Measurements from ENCODE around the gene ADAMTS2.

Gene ADAMTS2

GRCh38 chr5:179361037-179361603, 15.9 kb upstream of the ADAMTS2 start:
- no peak overlapping the region for H3K4me3 ChIP-seq (ENCODE audit: low read depth, low read length)
- TF ChIP-seq, protein P1, sequence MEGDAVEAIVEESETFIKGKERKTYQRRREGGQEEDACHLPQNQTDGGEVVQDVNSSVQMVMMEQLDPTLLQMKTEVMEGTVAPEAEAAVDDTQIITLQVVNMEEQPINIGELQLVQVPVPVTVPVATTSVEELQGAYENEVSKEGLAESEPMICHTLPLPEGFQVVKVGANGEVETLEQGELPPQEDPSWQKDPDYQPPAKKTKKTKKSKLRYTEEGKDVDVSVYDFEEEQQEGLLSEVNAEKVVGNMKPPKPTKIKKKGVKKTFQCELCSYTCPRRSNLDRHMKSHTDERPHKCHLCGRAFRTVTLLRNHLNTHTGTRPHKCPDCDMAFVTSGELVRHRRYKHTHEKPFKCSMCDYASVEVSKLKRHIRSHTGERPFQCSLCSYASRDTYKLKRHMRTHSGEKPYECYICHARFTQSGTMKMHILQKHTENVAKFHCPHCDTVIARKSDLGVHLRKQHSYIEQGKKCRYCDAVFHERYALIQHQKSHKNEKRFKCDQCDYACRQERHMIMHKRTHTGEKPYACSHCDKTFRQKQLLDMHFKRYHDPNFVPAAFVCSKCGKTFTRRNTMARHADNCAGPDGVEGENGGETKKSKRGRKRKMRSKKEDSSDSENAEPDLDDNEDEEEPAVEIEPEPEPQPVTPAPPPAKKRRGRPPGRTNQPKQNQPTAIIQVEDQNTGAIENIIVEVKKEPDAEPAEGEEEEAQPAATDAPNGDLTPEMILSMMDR (IDR thresholded peaks at IDR 0.05; ENCODE audit: low read depth, low read length), result no peak

DNA sequence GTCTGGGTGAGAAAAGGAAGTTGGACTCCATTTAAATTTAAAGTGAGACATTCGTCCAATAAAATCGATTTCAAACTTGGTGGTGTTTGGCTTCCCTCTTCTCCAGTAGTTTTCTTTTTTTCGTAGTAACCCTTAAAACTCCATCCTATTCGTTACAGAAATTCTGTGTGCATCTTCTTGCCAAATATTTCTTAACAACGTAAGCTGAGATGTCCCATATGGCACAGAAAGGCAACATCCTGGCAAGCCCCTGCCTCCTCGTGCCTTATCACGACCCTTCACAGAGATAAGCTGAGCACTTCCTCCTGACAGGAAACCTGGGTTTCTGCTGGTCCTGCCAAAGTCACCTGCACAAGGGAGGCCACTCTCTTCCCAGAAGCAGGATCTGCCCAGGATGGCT, 11.8 kb upstream of the ADAMTS2 start:
- TF ChIP-seq, protein P1 (IDR thresholded peaks at IDR 0.05; ENCODE audit: low read depth, low read length), result no peak
- no peak overlapping the region for H3K4me3 ChIP-seq (ENCODE audit: low read depth, low read length)

DNA sequence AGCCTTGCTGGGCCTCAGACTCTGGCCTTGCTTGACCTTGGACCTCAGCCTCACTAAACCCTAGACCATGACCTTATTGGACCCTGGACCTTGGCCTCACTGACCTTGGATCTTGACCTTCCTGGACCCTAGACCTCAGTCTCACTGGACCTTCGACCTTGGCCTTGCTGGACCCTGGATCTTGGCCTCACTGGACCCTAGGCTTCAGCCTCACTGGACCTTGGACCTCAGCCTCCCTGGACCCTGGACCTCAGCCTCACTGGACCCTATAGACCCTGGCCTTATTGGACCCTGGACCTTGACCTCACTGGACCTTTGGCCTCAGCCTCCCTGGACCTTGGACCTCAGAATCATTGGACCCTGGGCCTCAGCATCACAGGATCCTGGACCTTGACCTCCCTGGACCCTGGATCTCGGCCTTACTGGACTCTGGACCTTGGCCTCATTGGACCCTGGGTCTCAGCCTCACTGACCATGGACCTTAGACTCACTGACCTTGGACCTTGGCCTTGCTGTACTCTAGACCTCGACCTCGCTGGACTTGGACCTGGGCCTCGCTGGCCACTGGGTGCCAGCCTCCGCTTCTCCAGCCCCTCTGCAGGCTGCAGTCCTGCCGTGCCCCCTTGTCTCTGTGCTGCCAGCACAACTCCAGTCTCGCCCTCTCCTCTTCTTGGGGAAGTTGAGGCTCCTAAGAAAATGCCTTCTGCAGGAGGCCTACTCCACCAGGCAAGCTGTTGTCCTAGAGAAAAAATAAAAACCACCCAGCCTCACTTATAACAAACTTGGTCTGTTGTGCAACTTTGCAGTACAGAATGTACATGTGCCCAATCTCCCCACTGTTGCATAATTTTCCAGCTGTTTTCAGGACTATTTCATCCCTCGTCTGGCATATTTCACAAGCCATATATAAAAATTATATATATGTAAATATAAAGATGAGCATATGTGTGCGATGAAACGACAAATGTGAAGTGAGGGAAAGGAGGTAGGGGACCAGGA, 11.0 kb upstream of the ADAMTS2 start:
- H3K4me3 ChIP-seq (ENCODE audit: low read depth, low read length), result no peak overlapping the region
- TF ChIP-seq, protein P1 (IDR thresholded peaks at IDR 0.05; ENCODE audit: low read depth, low read length), result no peak

- H3K4me3 ChIP-seq (ENCODE audit: low read depth, low read length), result no peak overlapping the region
- TF ChIP-seq, protein P1 (IDR thresholded peaks at IDR 0.05; ENCODE audit: low read depth, low read length), result no peak
Measured at GRCh38 chr5:179354305-179354882, 9.1 kb upstream of the ADAMTS2 start.

- H3K4me3 ChIP-seq (ENCODE audit: low read depth, low read length), result no peak overlapping the region
- TF ChIP-seq, protein P1 (IDR thresholded peaks at IDR 0.05; ENCODE audit: low read depth, low read length), result no peak
Measured at GRCh38 chr5:179348843-179349242, 3.6 kb upstream of the ADAMTS2 start.

DNA sequence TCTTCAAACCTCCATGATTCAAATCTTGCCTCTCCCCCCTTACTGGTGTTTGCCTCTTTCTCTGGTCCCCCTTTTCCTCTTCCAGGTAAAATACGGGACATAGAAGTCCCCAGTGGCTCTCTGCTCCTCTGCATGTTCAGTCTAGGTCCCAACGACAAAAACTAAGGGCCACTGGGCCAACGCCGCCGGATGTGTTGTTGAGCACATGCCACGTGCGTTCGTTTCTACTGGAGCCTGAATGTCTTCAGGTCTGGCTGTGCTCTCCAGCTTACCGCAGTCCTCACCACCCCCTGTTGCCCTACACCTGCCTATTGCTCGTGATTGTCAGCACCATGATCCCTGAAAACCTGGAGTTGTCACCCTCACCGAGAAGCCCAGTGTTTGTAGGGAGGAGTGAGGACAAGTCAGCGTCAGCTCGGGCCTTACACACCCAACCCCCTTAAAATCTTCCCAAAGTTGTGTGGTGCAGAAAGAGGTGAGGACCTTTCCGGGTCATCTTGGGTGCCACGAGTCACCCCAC, 2.8 kb upstream of the ADAMTS2 start:
- TF ChIP-seq, protein P1 (IDR thresholded peaks at IDR 0.05; ENCODE audit: low read depth, low read length), result no peak
- H3K4me3 ChIP-seq (ENCODE audit: low read depth, low read length), result no peak overlapping the region

Measured in WI38 (cell line).